ENCODE results near the gene MSL2. TPM values are rescaled to one million over a fixed set of nuclear protein-coding genes. Genes with fewer than 3 reads are reported as not detected.

The MSL2 gene
- polyA plus RNA-seq, 1 of the 3 experiments (the other 2 are of a cell fraction), result 2.4 TPM

DNA sequence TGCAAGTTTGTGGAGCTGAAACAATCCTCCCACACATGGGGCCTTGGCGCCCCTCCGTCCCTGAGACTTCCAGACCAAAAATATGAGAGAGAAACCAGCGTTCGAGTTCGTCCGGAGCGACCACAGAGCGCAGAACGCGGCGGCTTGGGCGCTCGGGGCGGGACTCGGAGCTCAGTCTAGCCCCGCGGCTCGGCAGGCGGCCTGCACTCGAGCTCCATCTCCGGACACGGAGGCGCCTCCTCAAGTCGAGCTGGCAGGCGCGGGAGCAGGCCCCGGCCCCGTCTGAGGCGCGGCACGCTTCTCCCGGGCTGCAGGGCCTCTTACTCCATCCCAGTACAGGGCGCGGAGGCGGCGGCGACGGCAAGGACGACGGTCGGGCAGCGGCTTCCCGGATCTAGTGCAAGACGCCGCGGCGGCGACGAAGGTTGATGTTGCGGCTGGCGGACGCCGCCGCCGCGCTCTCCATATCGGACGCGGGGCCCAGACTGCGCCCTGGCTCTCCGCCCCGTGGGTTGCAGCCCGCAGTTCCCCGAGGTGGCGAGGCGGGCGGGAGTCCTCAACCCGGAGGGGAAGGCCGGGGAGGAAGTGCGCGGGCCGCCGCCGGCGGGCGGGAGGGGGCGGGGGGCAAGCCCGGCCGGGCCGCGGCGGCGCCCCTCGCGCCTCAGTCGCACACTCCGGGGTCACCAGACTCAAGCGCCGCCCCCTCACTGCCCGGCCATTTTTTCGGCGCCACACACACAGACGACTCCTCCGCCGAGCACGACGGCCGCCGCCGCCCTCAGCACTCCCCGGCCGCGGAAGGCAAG, 674 bp downstream of the MSL2 start:
- H3K9me2 ChIP-seq, result no peaks in the 10 kb centered on the region
- WGBS (ENCODE audit: low lambda C conversion rate), result 8% methylated on average over 2 of the region's 103 CpGs
- H3K9ac ChIP-seq, result peak overlapping the region; percentile 98
- ChIA-PET CTCF (interaction anchor here (0.9 to 1.6 kb wide), 4 partner anchors 12 to 120 kb away, joined by 3 to 6 read pairs (median 4); partner anchors contain the start of gene PCCB), POLR2A (interaction anchor here (1.0 to 1.6 kb wide), 5 partner anchors 55 to 818 kb away, joined by 4 to 21 read pairs (median 4); partner anchors contain the start of genes NCK1, PCCB and STAG1)
- peak overlapping the region; percentile 84 for H3K4me2 ChIP-seq
- H3K4me1 ChIP-seq (ENCODE audit: control insufficient read depth in 1 of 2, insufficient read depth in 2 of 2, low read depth in 1 of 2, low read length in 1 of 2), result peaks cover 8 to 17% of the 10 kb centered on the region in 2 experiments; a peak in 3 of 4 replicates
- H3F3A ChIP-seq (replicated peaks; ENCODE audit: insufficient read depth), result peaks cover 19% of the 10 kb centered on the region
- peaks cover 49% of the 10 kb centered on the region for H4K20me1 ChIP-seq (ENCODE audit: insufficient read depth)
- H3K27me3 ChIP-seq (ENCODE audit: insufficient read depth), result no peaks in the 10 kb centered on the region
- peak; percentile 90 for DNase-seq
- H3K36me3 ChIP-seq (replicated peaks in 1 of 2; ENCODE audit: control insufficient read depth in 1 of 2, insufficient read depth in 2 of 2, low read length in 1 of 2), result peaks cover 0 to 9% of the 10 kb centered on the region in 2 experiments
- no peak overlapping the region for H2AFZ ChIP-seq (ENCODE audit: low read depth)
- peak overlapping the region; percentile 82 to 83 for H3K4me3 ChIP-seq (ENCODE audit: low read depth in 2 of 2, low read length in 1 of 2)
- H3K79me2 ChIP-seq (ENCODE audit: insufficient read depth), result peaks cover 52% of the 10 kb centered on the region
- H3K9me3 ChIP-seq, result no peaks in the 10 kb centered on the region; the same call in 1 of the 2 replicates
- H3K27ac ChIP-seq (ENCODE audit: low read depth in 2 of 2, low read length in 1 of 2), result peak overlapping the region; percentile 98 to 99
- TF ChIP-seq POLR2AphosphoS5 (IDR thresholded peaks at IDR 0.05; ENCODE audit: low read depth, low read length) (no peak), TAF1 (IDR thresholded peaks at IDR 0.05; ENCODE audit: borderline replicate concordance, low read depth, low read length) (peak; percentile 58; the same call in 1 of the 2 replicates), RAD21 (IDR thresholded peaks at IDR 0.05; ENCODE audit: low read length) (no peak), MXI1 (IDR thresholded peaks at IDR 0.05; ENCODE audit: low read depth, low read length) (peak; percentile 5; the same call in 1 of the 2 replicates), YY1 (IDR thresholded peaks at IDR 0.05; ENCODE audit: low read depth) (peak; percentile 69; the same call in 1 of the 2 replicates), EP300 (IDR thresholded peaks at IDR 0.05; ENCODE audit: borderline replicate concordance in 1 of 2, low read depth in 1 of 2, low read length in 1 of 2) (no peak)
- TF ChIP-seq, protein P1, sequence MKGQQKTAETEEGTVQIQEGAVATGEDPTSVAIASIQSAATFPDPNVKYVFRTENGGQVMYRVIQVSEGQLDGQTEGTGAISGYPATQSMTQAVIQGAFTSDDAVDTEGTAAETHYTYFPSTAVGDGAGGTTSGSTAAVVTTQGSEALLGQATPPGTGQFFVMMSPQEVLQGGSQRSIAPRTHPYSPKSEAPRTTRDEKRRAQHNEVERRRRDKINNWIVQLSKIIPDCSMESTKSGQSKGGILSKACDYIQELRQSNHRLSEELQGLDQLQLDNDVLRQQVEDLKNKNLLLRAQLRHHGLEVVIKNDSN (IDR thresholded peaks at IDR 0.05; ENCODE audit: borderline replicate concordance, low read depth), result no peak

DNA sequence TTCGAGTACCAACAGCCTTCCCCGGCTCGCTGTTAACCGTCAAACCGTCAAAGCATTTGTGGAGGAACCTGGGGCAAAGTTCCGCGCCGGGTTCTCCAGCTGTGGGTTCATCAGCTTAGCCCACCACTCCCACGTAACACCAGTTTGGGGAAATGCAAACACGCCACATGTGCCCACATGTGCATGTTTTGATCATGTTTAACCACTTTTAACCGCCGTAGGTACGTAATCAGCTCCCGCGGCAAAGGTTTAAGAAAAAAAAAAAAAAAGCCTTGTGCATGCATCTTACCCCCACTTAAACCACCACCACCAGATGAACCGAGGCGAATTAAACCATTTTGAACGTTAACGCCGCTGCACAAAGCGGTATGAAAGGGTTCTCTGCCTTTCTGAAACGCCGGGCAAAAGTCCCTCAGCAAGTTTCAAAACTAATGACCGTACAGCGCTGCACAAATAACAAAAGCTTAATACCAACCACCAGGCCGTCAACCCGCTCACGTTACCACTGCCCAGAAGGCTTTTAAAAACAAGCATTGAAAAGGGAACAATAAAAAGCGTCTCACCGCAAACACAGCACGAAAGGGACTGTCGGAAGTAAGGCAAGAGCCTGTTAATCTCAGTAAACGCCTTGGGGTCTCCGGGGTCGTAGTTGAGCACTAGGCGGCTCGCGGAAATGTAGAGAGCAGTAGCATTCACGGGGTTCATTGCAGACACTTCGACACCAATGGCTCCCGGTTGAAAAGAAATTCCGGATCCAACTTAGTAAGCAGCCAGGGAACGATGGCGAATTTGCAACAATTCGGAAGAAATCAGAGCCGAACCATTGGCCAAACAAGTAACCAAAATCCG, 1.5 kb downstream of the MSL2 start:
- H3K9me2 ChIP-seq, result no peaks in the 10 kb centered on the region
- H3K27ac ChIP-seq (ENCODE audit: low read depth in 2 of 2, low read length in 1 of 2), result peak overlapping the region; percentile 98 to 99
- no peak overlapping the region for H2AFZ ChIP-seq (ENCODE audit: low read depth)
- peaks cover 60% of the 10 kb centered on the region for H3K79me2 ChIP-seq (ENCODE audit: insufficient read depth)
- H3K9ac ChIP-seq, result peak overlapping the region; percentile 98
- ChIA-PET CTCF (interaction anchor here (1.2 to 2.2 kb wide), 4 partner anchors 12 to 819 kb away, joined by 3 to 6 read pairs (median 4); no protein-coding TSS in a partner anchor), POLR2A (interaction anchor here (0.7 to 1.6 kb wide), 3 partner anchors 56 to 558 kb away, joined by 4 to 7 read pairs (median 4); partner anchors contain the start of genes PCCB and STAG1)
- TF ChIP-seq RCOR1 (IDR thresholded peaks at IDR 0.05; ENCODE audit: low read length) (no peak), MXI1 (IDR thresholded peaks at IDR 0.05; ENCODE audit: low read depth, low read length) (peak; percentile 48; the same call in 1 of the 2 replicates), SIN3A (IDR thresholded peaks at IDR 0.05; ENCODE audit: borderline replicate concordance, low read depth, low read length) (0 out of 2 replicates have a peak, but pooled peaks have one; percentile 9), TCF12 (IDR thresholded peaks at IDR 0.05) (no peak), POLR2AphosphoS5 (IDR thresholded peaks at IDR 0.05; ENCODE audit: low read depth, low read length) (no peak), MEF2A (IDR thresholded peaks at IDR 0.05; ENCODE audit: borderline replicate concordance, low read depth) (no peak), CHD2 (IDR thresholded peaks at IDR 0.05; ENCODE audit: low read length, partially characterized antibody) (no peak), NFIC (IDR thresholded peaks at IDR 0.05; ENCODE audit: borderline replicate concordance) (no peak)
- TF ChIP-seq, protein P2, sequence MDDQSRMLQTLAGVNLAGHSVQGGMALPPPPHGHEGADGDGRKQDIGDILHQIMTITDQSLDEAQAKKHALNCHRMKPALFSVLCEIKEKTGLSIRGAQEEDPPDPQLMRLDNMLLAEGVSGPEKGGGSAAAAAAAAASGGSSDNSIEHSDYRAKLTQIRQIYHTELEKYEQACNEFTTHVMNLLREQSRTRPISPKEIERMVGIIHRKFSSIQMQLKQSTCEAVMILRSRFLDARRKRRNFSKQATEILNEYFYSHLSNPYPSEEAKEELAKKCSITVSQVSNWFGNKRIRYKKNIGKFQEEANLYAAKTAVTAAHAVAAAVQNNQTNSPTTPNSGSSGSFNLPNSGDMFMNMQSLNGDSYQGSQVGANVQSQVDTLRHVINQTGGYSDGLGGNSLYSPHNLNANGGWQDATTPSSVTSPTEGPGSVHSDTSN (IDR thresholded peaks at IDR 0.05), result no peak
- TF ChIP-seq, protein P3, sequence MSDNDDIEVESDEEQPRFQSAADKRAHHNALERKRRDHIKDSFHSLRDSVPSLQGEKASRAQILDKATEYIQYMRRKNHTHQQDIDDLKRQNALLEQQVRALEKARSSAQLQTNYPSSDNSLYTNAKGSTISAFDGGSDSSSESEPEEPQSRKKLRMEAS (IDR thresholded peaks at IDR 0.05; ENCODE audit: low read depth), result no peak
- peaks cover 19% of the 10 kb centered on the region for H3F3A ChIP-seq (replicated peaks; ENCODE audit: insufficient read depth)
- WGBS (ENCODE audit: low lambda C conversion rate), result under 1% methylated on average over 46 of the region's 47 CpGs
- H3K9me3 ChIP-seq, result no peaks in the 10 kb centered on the region; the same call in 1 of the 2 replicates
- peaks cover 0 to 9% of the 10 kb centered on the region in 2 experiments for H3K36me3 ChIP-seq (replicated peaks in 1 of 2; ENCODE audit: control insufficient read depth in 1 of 2, insufficient read depth in 2 of 2, low read length in 1 of 2)
- peak; percentile 35 for DNase-seq
- peaks cover 8 to 17% of the 10 kb centered on the region in 2 experiments; a peak in 3 of 4 replicates for H3K4me1 ChIP-seq (ENCODE audit: control insufficient read depth in 1 of 2, insufficient read depth in 2 of 2, low read depth in 1 of 2, low read length in 1 of 2)
- H4K20me1 ChIP-seq (ENCODE audit: insufficient read depth), result peaks cover 57% of the 10 kb centered on the region
- H3K4me2 ChIP-seq, result peak overlapping the region; percentile 84
- H3K27me3 ChIP-seq (ENCODE audit: insufficient read depth), result no peaks in the 10 kb centered on the region
- peak overlapping the region; percentile 82 to 83 for H3K4me3 ChIP-seq (ENCODE audit: low read depth in 2 of 2, low read length in 1 of 2)
